ENCODE data around the gene PARD6B.

The PARD6B gene

GRCh38 chr20:50690650-50691572 is 40.5 kb upstream of the PARD6B start, which contains the start of gene RIPOR3:
RIPOR3 (minus strand) TSS chr20:50691542; CDS start chr20:50691128, 414 bp downstream.
- H3K27me3 ChIP-seq (ENCODE audit: insufficient read depth, low read length, poor library complexity) = peaks cover 26% of the 10 kb centered on the region
- no peak for DNase-seq
- H3K4me2 ChIP-seq (ENCODE audit: insufficient read depth, low read length) = no peak within 1 kb of the TSS
- no peak for TF ChIP-seq CTCF (IDR thresholded peaks at IDR 0.05; ENCODE audit: borderline replicate concordance, extremely low read depth, low read length, poor library complexity, severe bottlenecking)
- TF ChIP-seq EZH2 (IDR thresholded peaks at IDR 0.05; ENCODE audit: borderline replicate concordance, low read depth, low read length, severe bottlenecking) = no peak
- no peaks in the 10 kb centered on the region for H3K9me3 ChIP-seq (ENCODE audit: insufficient read depth, low read length, severe bottlenecking)
- no peak within 1 kb of the TSS for H2AFZ ChIP-seq (ENCODE audit: low read depth, low read length)
- no peak within 1 kb of the TSS for H3K27ac ChIP-seq (ENCODE audit: low read length)
- H3K4me1 ChIP-seq (ENCODE audit: insufficient read depth, low read length) = no peaks in the 10 kb centered on the region
- H3K36me3 ChIP-seq (ENCODE audit: insufficient read depth, low read length) = no peaks in the 10 kb centered on the region
- no peak within 1 kb of the TSS for H3K9ac ChIP-seq (ENCODE audit: low read depth, low read length)
- H3K79me2 ChIP-seq (ENCODE audit: insufficient read depth, low read length) = no peaks in the 10 kb centered on the region
- H3K4me3 ChIP-seq (ENCODE audit: low read depth in 1 of 2, low read length in 2 of 2) = no peak within 1 kb of the TSS
- H4K20me1 ChIP-seq (ENCODE audit: insufficient read depth, low read length) = no peaks in the 10 kb centered on the region; the same call in 1 of the 2 replicates
- no peak for ATAC-seq (ENCODE audit: insufficient read depth, low read depth)

GRCh38 chr20:50691573-50692551 is 39.5 kb upstream of the PARD6B start:
- no peak overlapping the region for H2AFZ ChIP-seq (ENCODE audit: low read depth, low read length)
- H3K27ac ChIP-seq (ENCODE audit: low read length) = no peak overlapping the region
- H3K36me3 ChIP-seq (ENCODE audit: insufficient read depth, low read length) = no peaks in the 10 kb centered on the region
- no peak overlapping the region for H3K4me3 ChIP-seq (ENCODE audit: low read depth in 1 of 2, low read length in 2 of 2)
- H3K4me1 ChIP-seq (ENCODE audit: insufficient read depth, low read length) = no peaks in the 10 kb centered on the region
- DNase-seq = no peak
- H3K9ac ChIP-seq (ENCODE audit: low read depth, low read length) = no peak overlapping the region
- no peaks in the 10 kb centered on the region for H3K9me3 ChIP-seq (ENCODE audit: insufficient read depth, low read length, severe bottlenecking)
- H3K4me2 ChIP-seq (ENCODE audit: insufficient read depth, low read length) = no peak overlapping the region
- no peaks in the 10 kb centered on the region; the same call in 1 of the 2 replicates for H4K20me1 ChIP-seq (ENCODE audit: insufficient read depth, low read length)
- no peaks in the 10 kb centered on the region for H3K79me2 ChIP-seq (ENCODE audit: insufficient read depth, low read length)
- no peak for TF ChIP-seq EZH2 (IDR thresholded peaks at IDR 0.05; ENCODE audit: borderline replicate concordance, low read depth, low read length, severe bottlenecking)
- no peak for ATAC-seq (ENCODE audit: insufficient read depth, low read depth)
- H3K27me3 ChIP-seq (ENCODE audit: insufficient read depth, low read length, poor library complexity) = peaks cover 26% of the 10 kb centered on the region

GRCh38 chr20:50692552-50692933 is 38.8 kb upstream of the PARD6B start:
- no peaks in the 10 kb centered on the region; the same call in 1 of the 2 replicates for H4K20me1 ChIP-seq (ENCODE audit: insufficient read depth, low read length)
- no peak overlapping the region for H3K4me2 ChIP-seq (ENCODE audit: insufficient read depth, low read length)
- no peak overlapping the region for H2AFZ ChIP-seq (ENCODE audit: low read depth, low read length)
- H3K4me3 ChIP-seq (ENCODE audit: low read depth in 1 of 2, low read length in 2 of 2) = no peak overlapping the region
- no peaks in the 10 kb centered on the region for H3K79me2 ChIP-seq (ENCODE audit: insufficient read depth, low read length)
- ATAC-seq (ENCODE audit: insufficient read depth, low read depth) (no peak), DNase-seq (no peak)
- H3K9ac ChIP-seq (ENCODE audit: low read depth, low read length) = no peak overlapping the region
- no peaks in the 10 kb centered on the region for H3K9me3 ChIP-seq (ENCODE audit: insufficient read depth, low read length, severe bottlenecking)
- no peaks in the 10 kb centered on the region for H3K4me1 ChIP-seq (ENCODE audit: insufficient read depth, low read length)
- TF ChIP-seq CTCF (IDR thresholded peaks at IDR 0.05; ENCODE audit: borderline replicate concordance, extremely low read depth, low read length, poor library complexity, severe bottlenecking) (no peak), EZH2 (IDR thresholded peaks at IDR 0.05; ENCODE audit: borderline replicate concordance, low read depth, low read length, severe bottlenecking) (no peak)
- no peaks in the 10 kb centered on the region for H3K36me3 ChIP-seq (ENCODE audit: insufficient read depth, low read length)
- peaks cover 26% of the 10 kb centered on the region for H3K27me3 ChIP-seq (ENCODE audit: insufficient read depth, low read length, poor library complexity)
- no peak overlapping the region for H3K27ac ChIP-seq (ENCODE audit: low read length)
